WTC11 (cell line): ENCODE data around the gene SUPT3H. TPM values are rescaled to one million over a fixed set of nuclear protein-coding genes. Genes with fewer than 3 reads are reported as not detected.

Experiments used
- ATAC-seq: fragments of 200-7000 bp; cut with Tn5 transposase; 2 replicates; pipeline ENCODE4 v1.10.0; 2021; ENCODE audit warnings: mild to moderate bottlenecking, moderate library complexity
- CTCF ChIA-PET: fragments of 300-600 bp; sonication (Branson Sonifier 250); formaldehyde crosslinking; loops from one replicate; lab custom pipeline; 2021; ENCODE audit warnings: antibody characterized with exemption; lab: Charles Lee
- POLR2A ChIA-PET: fragments of 350-600 bp; sonication (Branson Sonifier 250); formaldehyde crosslinking; loops from one replicate; lab custom pipeline; 2021; ENCODE audit warnings: antibody characterized with exemption; lab: Charles Lee
- DNase-seq: peaks from one replicate; pipeline ENCODE4 v3.0.0; 2021; ENCODE audit warnings: low spot score
- H3K27ac Mint-ChIP-seq: 2 replicates; pipeline ENCODE4 v1.8.0; 2021; ENCODE audit warnings: mixed read lengths
- H3K27me3 Mint-ChIP-seq: 2 replicates; pipeline ENCODE4 v1.8.0; 2021; ENCODE audit warnings: low read depth, mild to moderate bottlenecking, moderate library complexity, mixed read lengths
- H3K36me3 Mint-ChIP-seq: 2 replicates; pipeline ENCODE4 v1.8.0; 2021; ENCODE audit warnings: mixed read lengths
- H3K4me1 Mint-ChIP-seq: 2 replicates; pipeline ENCODE4 v1.8.0; 2022; ENCODE audit warnings: mixed read lengths
- H3K4me3 Mint-ChIP-seq: 2 replicates; pipeline ENCODE4 v1.8.0; 2021; ENCODE audit warnings: mild to moderate bottlenecking, moderate library complexity, mixed read lengths
- H3K9me3 Mint-ChIP-seq: 2 replicates; pipeline ENCODE4 v1.8.0; 2021; ENCODE audit warnings: mixed read lengths
- ATF1 ChIP-seq: sonication (generic); formaldehyde crosslinking; IDR thresholded peaks from 2 replicates; pipeline ENCODE4 v1.8.1; 2023; ENCODE audit warnings: mild to moderate bottlenecking, moderate library complexity, missing genetic modification reagents
- ESRRA ChIP-seq: sonication (generic); formaldehyde crosslinking; IDR thresholded peaks from 2 replicates; pipeline ENCODE4 v1.8.1; 2022; ENCODE audit warnings: mild to moderate bottlenecking, missing genetic modification reagents, borderline replicate concordance
- GABPB1 ChIP-seq: sonication (generic); formaldehyde crosslinking; IDR thresholded peaks from 2 replicates; pipeline ENCODE4 v1.8.1; 2023; ENCODE audit warnings: mild to moderate bottlenecking, missing genetic modification reagents
- JUN ChIP-seq: sonication (generic); formaldehyde crosslinking; IDR thresholded peaks from 2 replicates; pipeline ENCODE4 v1.8.0; 2023; ENCODE audit warnings: mild to moderate bottlenecking, missing genetic modification reagents
- NR1H2 ChIP-seq: sonication (generic); formaldehyde crosslinking; IDR thresholded peaks from 2 replicates; pipeline ENCODE4 v1.9.0; 2021; ENCODE audit warnings: mild to moderate bottlenecking, moderate library complexity, missing genetic modification reagents
- NR2C2 ChIP-seq: sonication (generic); formaldehyde crosslinking; IDR thresholded peaks from 2 replicates; pipeline ENCODE4 v1.8.0; 2022; ENCODE audit warnings: mild to moderate bottlenecking, missing genetic modification reagents
- OVOL2 ChIP-seq: fragments of 250-450 bp; sonication (Bioruptor Pico); IDR thresholded peaks from 2 replicates; pipeline ENCODE4 v1.9.0; 2021; ENCODE audit warnings: mild to moderate bottlenecking, borderline replicate concordance
- TP53 ChIP-seq: sonication (generic); formaldehyde crosslinking; IDR thresholded peaks from 2 replicates; pipeline ENCODE4 v1.8.1; 2023; ENCODE audit warnings: mild to moderate bottlenecking, missing genetic modification reagents
- ZMAT4 ChIP-seq: fragments of 250-450 bp; sonication (Bioruptor Pico); IDR thresholded peaks from 2 replicates; pipeline ENCODE4 v1.9.0; 2021; ENCODE audit warnings: mild to moderate bottlenecking
- ZNF138 ChIP-seq: sonication (generic); formaldehyde crosslinking; conservative IDR thresholded peaks from 2 replicates; pipeline ENCODE4 v1.8.1; 2022; ENCODE audit warnings: mild to moderate bottlenecking, moderate library complexity, missing genetic modification reagents
- ZNF281 ChIP-seq: sonication (generic); formaldehyde crosslinking; IDR thresholded peaks from 2 replicates; pipeline ENCODE4 v1.8.0; 2023; ENCODE audit warnings: mild to moderate bottlenecking, missing genetic modification reagents
- ZNF425 ChIP-seq: fragments of 250-450 bp; sonication (Bioruptor Pico); conservative IDR thresholded peaks from 2 replicates; pipeline ENCODE4 v1.9.0; 2021; ENCODE audit warnings: mild to moderate bottlenecking
- ZNF532 ChIP-seq: fragments of 250-450 bp; sonication (Bioruptor Pico); IDR thresholded peaks from 2 replicates; pipeline ENCODE4 v1.9.0; 2021; ENCODE audit warnings: mild to moderate bottlenecking, borderline replicate concordance
- total RNA-seq: library from RNA; stranded (reverse); gene quantifications from 3 replicates; pipeline ENCODE4 v1.2.3, GENCODE V29; 2021

Gene SUPT3H
- total RNA-seq, 1 experiment from 2014 or later, result 15.3 TPM

- TF ChIP-seq ZNF281 (CRISPR knock-in tag), result no peak
- TF ChIP-seq OVOL2 (CRISPR knock-in tag), result no peak
- no peak for TF ChIP-seq ZNF138 (CRISPR knock-in tag)
- no peak for TF ChIP-seq ESRRA (CRISPR knock-in tag)
- no peak for TF ChIP-seq JUN
- no peak for TF ChIP-seq ZMAT4 (CRISPR knock-in tag)
- TF ChIP-seq ZNF425 (CRISPR knock-in tag), result no peak
- no peak for TF ChIP-seq ATF1
- TF ChIP-seq ZNF532 (CRISPR knock-in tag), result no peak
- TF ChIP-seq NR1H2 (CRISPR knock-in tag), result no peak
- TF ChIP-seq TP53 (CRISPR knock-in tag), result no peak
- TF ChIP-seq, all 79 proteins: peak for 0
Measured at GRCh38 chr6:45191414-45191813, 186.3 kb downstream of the SUPT3H start (continued).

GRCh38 chr6:45187836-45188235 lies 189.9 kb downstream of the SUPT3H start:
- H3K27me3 Mint-ChIP-seq, result no peaks in the 10 kb centered on the region
- ATAC-seq, result no peak
- ChIA-PET CTCF (no interaction called here), POLR2A (no interaction called here)
- H3K4me3 Mint-ChIP-seq, result no peak overlapping the region
- no peak overlapping the region for H3K27ac Mint-ChIP-seq
- H3K9me3 Mint-ChIP-seq, result 0 out of 2 replicates have a peak, but pooled peaks cover 2% of the 10 kb centered on the region
- H3K36me3 Mint-ChIP-seq, result no peaks in the 10 kb centered on the region
- peaks cover 25% of the 10 kb centered on the region for H3K4me1 Mint-ChIP-seq
- no peak for TF ChIP-seq NR2C2 (CRISPR knock-in tag)
- TF ChIP-seq GABPB1 (CRISPR knock-in tag), result 0 out of 2 replicates have a peak, but pooled peaks have one; percentile 16
- no peak for DNase-seq
